B cell (primary cell): ENCODE measurements around the gene CDIPT. TPM values are rescaled to one million over a fixed set of nuclear protein-coding genes. Genes with fewer than 3 reads are reported as not detected.
A peak's percentile ranks its signal among the peaks of the same experiment; 100 is the strongest.

ENCODE experiments used
- ATAC-seq: fragments of 200-7000 bp; cut with Tn5 transposase; one replicate; pipeline ENCODE4 v1.10.0; 2021; ENCODE audit warnings: low read depth, mild to moderate bottlenecking, moderate number of reproducible peaks, moderate library complexity
- CTCF ChIA-PET: fragments of 350-600 bp; sonication (Branson Sonifier 250); formaldehyde crosslinking; loops from one replicate; lab custom pipeline; 2021; ENCODE audit warnings: antibody characterized with exemption, inconsistent platforms; lab: Charles Lee
- POLR2A ChIA-PET: fragments of 350-600 bp; sonication (Branson Sonifier 250); formaldehyde crosslinking; loops from one replicate; lab custom pipeline; 2021; ENCODE audit warnings: antibody characterized with exemption; lab: Charles Lee
- DNase-seq: peaks from one replicate; pipeline ENCODE4 v3.0.0; 2013
- H2AFZ ChIP-seq: 2 replicates; pipeline ENCODE4 v1.6.1; 2012; ENCODE audit warnings: mild to moderate bottlenecking, low read depth, low read length; ENCODE audit not compliant: insufficient read depth, poor library complexity, severe bottlenecking
- H3K27ac ChIP-seq, 2 donors: 1 replicate in 1 of 2; 2 replicates in 1 of 2; pipeline ENCODE4 v1.5.1; 2012 to 2013; ENCODE audit warnings: low read length in 2 of 2, mild to moderate bottlenecking in 2 of 2, moderate library complexity in 1 of 2
- H3K27me3 ChIP-seq, 4 experiments: fragments of 200-600 bp in 1 of 4; sonication (generic) in 1 of 4; replicated peaks in 1 of 4; 1 replicate in 2 of 4; 2 replicates in 2 of 4; pipeline versions ENCODE4 v1.6.1 to v1.7.0; 2013 to 2016; ENCODE audit warnings: low read length in 3 of 4, mild to moderate bottlenecking in 2 of 4, mixed read lengths in 1 of 4, moderate library complexity in 1 of 4; ENCODE audit not compliant: insufficient read depth in 4 of 4, control insufficient read depth in 3 of 4; ENCODE audit errors: control extremely low read depth in 1 of 4
- H3K36me3 ChIP-seq, 2 experiments: replicated peaks in 1 of 2; 1 replicate in 1 of 2; 2 replicates in 1 of 2; pipeline versions ENCODE4 v1.6.1 to v1.7.1; 2013; ENCODE audit warnings: low read length in 1 of 2; ENCODE audit not compliant: insufficient read depth in 2 of 2, control insufficient read depth in 1 of 2; ENCODE audit errors: control extremely low read depth in 1 of 2, extremely low read depth in 1 of 2
- H3K4me1 ChIP-seq, 2 donors: fragments of 200-600 bp in 1 of 2; sonication (generic) in 1 of 2; 1 replicate in 1 of 2; 2 replicates in 1 of 2; pipeline versions ENCODE4 v1.5.1 to v1.6.1; 2013 to 2017; ENCODE audit warnings: low read length in 2 of 2; ENCODE audit not compliant: control insufficient read depth in 2 of 2, insufficient read depth in 2 of 2
- H3K4me2 ChIP-seq: replicated peaks from 2 replicates; pipeline ENCODE3; 2012; ENCODE audit warnings: mild to moderate bottlenecking, low read depth, low read length; ENCODE audit not compliant: poor library complexity, severe bottlenecking
- H3K4me3 ChIP-seq, 5 experiments: fragments of 200-600 bp in 1 of 5; sonication (generic) in 1 of 5; 1 replicate in 3 of 5; 2 replicates in 2 of 5; pipeline versions ENCODE4 v1.5.1 to v1.7.0; 2011 to 2016; ENCODE audit warnings: low read length in 4 of 5, mild to moderate bottlenecking in 4 of 5, low read depth in 2 of 5, control low read depth in 1 of 5, moderate library complexity in 1 of 5; ENCODE audit not compliant: insufficient read depth in 1 of 5; ENCODE audit errors: control extremely low read depth in 1 of 5, extremely low read depth in 1 of 5
- H3K79me2 ChIP-seq: fragments of 200-600 bp; sonication (generic); one replicate; pipeline ENCODE4 v1.6.0; 2016; ENCODE audit warnings: low read length; ENCODE audit not compliant: control insufficient read depth, insufficient read depth
- H3K9ac ChIP-seq: fragments of 200-600 bp; sonication (generic); 2 replicates; pipeline ENCODE4 v1.6.1; 2017; ENCODE audit warnings: mild to moderate bottlenecking, low read length, moderate library complexity
- H3K9me3 ChIP-seq, 3 donors: one replicate each; pipeline versions ENCODE4 v1.6.1 to v1.7.1; 2013; ENCODE audit warnings: low read length in 2 of 3; ENCODE audit not compliant: control insufficient read depth in 2 of 3, insufficient read depth in 1 of 3; ENCODE audit errors: control extremely low read depth in 1 of 3
- H4K20me1 ChIP-seq: 2 replicates; pipeline ENCODE4 v1.6.0; 2012; ENCODE audit warnings: mild to moderate bottlenecking, low read length; ENCODE audit not compliant: insufficient read depth, control insufficient read depth, poor library complexity, severe bottlenecking
- H3K27ac Mint-ChIP-seq: one replicate; pipeline ENCODE4 v1.8.0; 2021; ENCODE audit warnings: mixed read lengths
- H3K27me3 Mint-ChIP-seq: one replicate; pipeline ENCODE4 v1.8.0; 2021; ENCODE audit warnings: mixed read lengths
- H3K4me1 Mint-ChIP-seq: one replicate; pipeline ENCODE4 v1.8.0; 2021; ENCODE audit warnings: mixed read lengths
- H3K4me3 Mint-ChIP-seq: one replicate; pipeline ENCODE4 v1.8.0; 2021; ENCODE audit warnings: mixed read lengths
- H3K9me3 Mint-ChIP-seq: one replicate; pipeline ENCODE4 v1.8.0; 2022; ENCODE audit warnings: mixed read lengths; ENCODE audit not compliant: insufficient read depth
- CTCF ChIP-seq: fragments of 200-600 bp; IDR thresholded peaks from one replicate; pipeline ENCODE4 v1.8.0; 2022; ENCODE audit warnings: antibody characterized with exemption, mild to moderate bottlenecking
- EZH2 ChIP-seq: IDR thresholded peaks from 2 replicates; pipeline ENCODE4 v1.6.1; 2012; ENCODE audit warnings: borderline replicate concordance, low read depth, mild to moderate bottlenecking, moderate library complexity, low read length; ENCODE audit not compliant: insufficient read depth, poor library complexity, severe bottlenecking
- WGBS: methylation state at CpG from one replicate; pipeline ENCODE4 v1.1.5; 2013; ENCODE audit warnings: missing lambda C conversion rate; ENCODE audit not compliant: insufficient coverage; 5-methylcytosine and 5-hydroxymethylcytosine counted together
- intact Hi-C: fragments of 100-400 bp; cut with micrococcal nuclease; formaldehyde crosslinking; loops from one replicate; pipeline ENCODE4 v1.10.0; 2022
- polyA plus RNA-seq: library from polyadenylated mRNA; depleted of rRNA; stranded (reverse); fragments of >200 nt; gene quantifications from 2 replicates; pipeline ENCODE4 v1.2.3, GENCODE V29; 2012
- total RNA-seq, 2 donors: library from RNA; stranded (reverse); fragments of 120-200 nt in 1 of 2; gene quantifications; 1 replicate in 1 of 2; 2 replicates in 1 of 2; pipeline versions ENCODE4 v1.2.3 to v1.2.4, GENCODE V29; 2013 to 2022

The CDIPT gene
- total and polyA plus RNA-seq, 2 donors (not counting 1 experiment from before 2014, with no cell fraction given): 51.2 to 63.3 TPM

- 75% methylated on average over 16 of the region's 24 CpGs for WGBS
- Histone ChIP-seq H3K9ac (no peak overlapping the region), H3K4me1 (peaks cover 47 to 64% of the 10 kb centered on the region in 2 donors), H3K36me3 (peaks cover 2 to 23% of the 10 kb centered on the region in 2 experiments), H3K9me3 (peaks cover 0 to 5% (median 0%) of the 10 kb centered on the region in 3 donors), H3K27ac (no peak overlapping the region), H4K20me1 (peaks cover 48% of the 10 kb centered on the region), H2AFZ (no peak overlapping the region), H3K4me3 (no peak overlapping the region), H3K79me2 (peaks cover 45% of the 10 kb centered on the region), H3K27me3 (peaks cover 0 to 13% (median 5%) of the 10 kb centered on the region in 4 experiments), H3K4me2 (no peak overlapping the region)
- ChIA-PET POLR2A (interaction anchor here (0.5 to 1.1 kb wide), 6 partner anchors 9 to 820 kb away, joined by 3 to 10 read pairs (median 4); no protein-coding TSS in a partner anchor), CTCF (no interaction called here)
- Mint-ChIP-seq H3K9me3 (no peaks in the 10 kb centered on the region), H3K4me3 (peak overlapping the region; percentile 97), H3K27me3 (no peaks in the 10 kb centered on the region), H3K27ac (no peak overlapping the region), H3K4me1 (peaks cover 61% of the 10 kb centered on the region)
- intact Hi-C loops: loop anchor here (10.0 kb wide), 1 partner anchor 219 kb away; no protein-coding TSS in a partner anchor
- TF ChIP-seq EZH2 (no peak), CTCF (no peak)
- DNase-seq (peak; percentile 35), ATAC-seq (no peak)
These were observed 49.1 kb downstream of the CDIPT start for GRCh38 chr16:29813644-29814562.
